Mucosa of descending colon (tissue), 3 donors: ENCODE data around the gene FGF12. TPM values are rescaled to one million over a fixed set of nuclear protein-coding genes. Genes with fewer than 3 reads are reported as not detected.

Experiments used
- ATAC-seq: fragments of 200-7000 bp; cut with Tn5 transposase; one replicate; pipeline ENCODE4 v1.9.1; 2020; ENCODE audit warnings: mild to moderate bottlenecking, moderate library complexity
- DNase-seq, 3 donors: peaks; one replicate each; pipeline ENCODE4 v3.0.0-alpha.2; 2020
- H3K36me3 ChIP-seq: fragments of 200-600 bp; one replicate; pipeline ENCODE4 v1.8.0; 2021; ENCODE audit warnings: low read depth, mild to moderate bottlenecking
- H3K4me1 ChIP-seq: fragments of 200-600 bp; one replicate; pipeline ENCODE4 v1.8.0; 2021; ENCODE audit warnings: low read depth, mild to moderate bottlenecking
- H3K4me3 ChIP-seq: fragments of 200-600 bp; one replicate; pipeline ENCODE4 v1.8.0; 2021; ENCODE audit warnings: mild to moderate bottlenecking
- H3K9me3 ChIP-seq: fragments of 200-600 bp; one replicate; pipeline ENCODE4 v1.8.0; 2021; ENCODE audit warnings: mild to moderate bottlenecking
- intact Hi-C, 2 donors: fragments of 100-400 bp; cut with DNase I in 1 of 2; cut with micrococcal nuclease in 1 of 2; formaldehyde crosslinking; loops; one replicate each; pipeline versions ENCODE4 v1.11.0 to v1.11.1; 2022; cut with DNase I, micrococcal nuclease
- total RNA-seq, 3 donors: library from RNA; stranded (reverse); fragmentation: NEBNext Ultra II Directional in 2 of 3; extraction: Animal tissue kit (Norgen Biotek cat#: 25700) in 2 of 3; gene quantifications; one replicate each; pipeline versions ENCODE4 v1.2.1 to v1.2.4, GENCODE V29; 2021 to 2023
- TF ChIP-seq, protein P1 (sequence below): fragments of 200-600 bp; IDR thresholded peaks from one replicate; pipeline ENCODE4 v1.8.0; 2022; ENCODE audit warnings: antibody characterized with exemption, mild to moderate bottlenecking
- donor health status: DM: no; HTN: no; CAD: no; lungs with moderate emphysema.
- donor health status: DM: no; HTN: no; CAD: no.
- donor health status: DM: no; HTN: yes; CAD: no.

The FGF12 gene
- total RNA-seq, 3 donors from 2014 or later: 0.35 to 3.3 (median 0.58) TPM

DNA sequence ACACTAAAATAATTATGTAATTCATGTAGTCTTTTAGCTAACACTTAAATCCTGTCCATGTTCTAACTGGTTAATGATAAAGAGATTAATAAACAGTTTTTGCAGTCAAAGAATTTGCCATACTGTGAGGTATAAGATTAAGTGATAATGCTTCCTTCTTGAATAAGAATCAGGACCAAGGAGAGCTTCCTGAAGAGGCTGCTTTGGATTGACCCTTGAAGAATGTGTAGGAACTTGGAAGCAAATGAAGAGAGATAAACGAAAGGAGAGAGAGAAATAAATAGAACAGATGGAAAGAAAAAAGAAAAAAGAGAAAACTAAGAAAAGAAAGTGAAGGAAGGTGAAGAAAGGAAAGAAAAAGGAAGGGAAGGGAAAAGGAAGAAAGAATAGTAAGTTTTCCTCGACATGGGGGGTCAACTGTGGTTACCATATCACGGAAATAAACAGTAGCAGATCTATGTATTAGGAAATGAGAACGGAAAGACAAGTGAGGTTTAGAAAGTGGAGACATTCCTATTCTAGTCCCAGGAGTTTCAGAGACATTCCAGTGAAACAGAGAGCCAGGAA is 539.8 kb downstream of the FGF12 start:
- Histone ChIP-seq H3K4me3 (no peak overlapping the region), H3K4me1 (no peaks in the 10 kb centered on the region), H3K36me3 (no peaks in the 10 kb centered on the region), H3K9me3 (no peaks in the 10 kb centered on the region)
- TF ChIP-seq, protein P1, sequence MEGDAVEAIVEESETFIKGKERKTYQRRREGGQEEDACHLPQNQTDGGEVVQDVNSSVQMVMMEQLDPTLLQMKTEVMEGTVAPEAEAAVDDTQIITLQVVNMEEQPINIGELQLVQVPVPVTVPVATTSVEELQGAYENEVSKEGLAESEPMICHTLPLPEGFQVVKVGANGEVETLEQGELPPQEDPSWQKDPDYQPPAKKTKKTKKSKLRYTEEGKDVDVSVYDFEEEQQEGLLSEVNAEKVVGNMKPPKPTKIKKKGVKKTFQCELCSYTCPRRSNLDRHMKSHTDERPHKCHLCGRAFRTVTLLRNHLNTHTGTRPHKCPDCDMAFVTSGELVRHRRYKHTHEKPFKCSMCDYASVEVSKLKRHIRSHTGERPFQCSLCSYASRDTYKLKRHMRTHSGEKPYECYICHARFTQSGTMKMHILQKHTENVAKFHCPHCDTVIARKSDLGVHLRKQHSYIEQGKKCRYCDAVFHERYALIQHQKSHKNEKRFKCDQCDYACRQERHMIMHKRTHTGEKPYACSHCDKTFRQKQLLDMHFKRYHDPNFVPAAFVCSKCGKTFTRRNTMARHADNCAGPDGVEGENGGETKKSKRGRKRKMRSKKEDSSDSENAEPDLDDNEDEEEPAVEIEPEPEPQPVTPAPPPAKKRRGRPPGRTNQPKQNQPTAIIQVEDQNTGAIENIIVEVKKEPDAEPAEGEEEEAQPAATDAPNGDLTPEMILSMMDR: no peak
- intact Hi-C loops: no loop called here
- DNase-seq: no peak
- no peak for ATAC-seq

DNA sequence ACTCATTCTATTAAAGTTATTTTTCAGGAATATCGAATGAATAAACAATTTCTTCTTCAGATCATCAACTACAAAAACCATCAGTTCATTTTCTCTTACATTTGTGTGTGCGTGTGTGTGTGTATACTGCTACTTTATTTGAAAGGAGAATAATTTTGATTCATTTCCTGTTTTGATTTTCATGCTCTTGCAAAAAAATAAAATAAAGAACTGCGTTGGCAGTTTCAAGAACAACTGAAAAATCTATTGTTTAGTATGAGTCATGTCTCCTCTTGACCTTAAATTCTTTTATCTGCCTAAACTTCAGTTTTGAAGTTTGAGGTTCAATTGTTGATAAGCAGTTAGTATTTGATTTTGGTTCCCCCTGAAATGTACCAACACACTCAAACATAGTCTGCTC is 540.8 kb downstream of the FGF12 start:
- DNase-seq (no peak), ATAC-seq (no peak)
- TF ChIP-seq, protein P1: no peak
- H3K9me3 ChIP-seq: no peaks in the 10 kb centered on the region
- intact Hi-C loops: no loop called here
- H3K36me3 ChIP-seq: no peaks in the 10 kb centered on the region
- H3K4me1 ChIP-seq: no peaks in the 10 kb centered on the region
- H3K4me3 ChIP-seq: no peak overlapping the region

DNA sequence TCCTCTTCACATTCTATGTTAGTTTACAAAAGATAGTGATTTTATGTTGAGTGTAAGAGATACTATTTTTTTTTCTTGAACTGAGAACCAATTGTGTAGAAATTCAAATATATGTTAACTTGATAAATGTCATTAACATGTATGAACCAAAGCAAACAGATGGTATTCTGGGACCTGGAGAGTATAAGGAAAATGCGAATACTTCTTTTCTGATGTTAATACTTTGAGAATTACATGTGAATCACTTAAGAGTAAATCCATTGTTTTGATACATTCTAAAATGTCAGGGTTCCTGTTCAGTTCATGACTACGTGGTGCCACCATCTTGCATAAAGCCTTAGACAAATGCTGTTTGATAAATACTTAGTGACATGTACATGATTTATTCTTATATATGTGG is 541.3 kb downstream of the FGF12 start:
- TF ChIP-seq, protein P1: no peak
- ATAC-seq: no peak
- no peaks in the 10 kb centered on the region for H3K9me3 ChIP-seq
- DNase-seq: no peak
- H3K36me3 ChIP-seq: no peaks in the 10 kb centered on the region
- H3K4me1 ChIP-seq: no peaks in the 10 kb centered on the region
- intact Hi-C loops: no loop called here
- H3K4me3 ChIP-seq: no peak overlapping the region

- H3K9me3 ChIP-seq: no peaks in the 10 kb centered on the region
- ATAC-seq (no peak), DNase-seq (no peak)
- intact Hi-C loops: no loop called here
- no peaks in the 10 kb centered on the region for H3K4me1 ChIP-seq
- no peak overlapping the region for H3K4me3 ChIP-seq
- no peaks in the 10 kb centered on the region for H3K36me3 ChIP-seq
- TF ChIP-seq, protein P1: no peak
These were observed 544.2 kb downstream of the FGF12 start for GRCh38 chr3:192183109-192183508.

DNA sequence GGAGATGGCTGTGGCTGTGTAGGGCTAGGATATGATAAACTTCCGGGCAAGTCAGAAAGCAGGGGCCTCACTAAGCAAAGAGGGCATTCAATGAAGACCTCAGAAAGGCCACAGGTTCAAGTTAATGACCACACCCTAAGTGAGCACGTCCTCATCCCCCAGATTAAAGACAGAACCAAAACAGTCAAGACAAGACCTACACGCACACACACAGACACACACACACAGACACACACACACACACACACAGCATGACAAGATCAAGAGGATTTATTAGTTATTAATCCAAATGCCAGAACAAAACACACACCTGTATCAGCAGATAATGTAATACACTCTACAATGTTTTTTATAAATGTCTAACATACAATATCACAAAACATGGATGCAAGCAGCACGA is 546.2 kb downstream of the FGF12 start:
- DNase-seq (no peak), ATAC-seq (no peak)
- Histone ChIP-seq H3K36me3 (no peaks in the 10 kb centered on the region), H3K4me3 (no peak overlapping the region), H3K4me1 (no peaks in the 10 kb centered on the region), H3K9me3 (no peaks in the 10 kb centered on the region)
- intact Hi-C loops: no loop called here
- TF ChIP-seq, protein P1: no peak

DNA sequence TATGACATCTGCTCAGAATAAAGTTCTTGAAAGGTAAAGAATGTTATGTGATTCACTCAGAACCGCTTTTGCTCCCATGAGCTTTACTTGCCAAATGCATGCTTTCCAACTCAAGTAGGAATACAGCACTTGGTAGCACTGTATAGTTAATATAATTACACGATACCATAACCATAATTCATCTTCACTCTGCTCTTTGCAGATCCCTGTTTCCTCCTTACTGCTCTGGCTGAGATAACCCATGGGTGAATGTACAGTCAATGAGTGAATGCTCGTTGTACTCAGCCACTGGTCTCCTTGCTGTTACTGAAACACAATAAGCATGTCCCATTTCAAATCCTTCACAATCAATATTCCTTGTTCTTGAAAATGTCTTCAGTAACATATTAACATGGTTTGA is 550.0 kb downstream of the FGF12 start:
- Histone ChIP-seq H3K4me1 (no peaks in the 10 kb centered on the region), H3K36me3 (no peaks in the 10 kb centered on the region), H3K9me3 (no peaks in the 10 kb centered on the region), H3K4me3 (no peak overlapping the region)
- no peak for ATAC-seq
- intact Hi-C loops: no loop called here
- no peak for DNase-seq
- TF ChIP-seq, protein P1: no peak
